ENCODE measurements around the gene RBMS2. TPM values are rescaled to one million over a fixed set of nuclear protein-coding genes. Genes with fewer than 3 reads are reported as not detected.

RBMS2 gene
- total RNA-seq, 4 donors from 2014 or later: 14.5 to 88.0 (median 29.1) TPM

- WGBS: 44% methylated on average over 7 of the region's 10 CpGs
- Histone ChIP-seq H3K27me3 (no peaks in the 10 kb centered on the region), H3K9me3 (no peaks in the 10 kb centered on the region), H3K4me3 (no peak overlapping the region), H3K4me1 (peaks cover 3% of the 10 kb centered on the region), H3K27ac (peak overlapping the region; percentile 41), H3K36me3 (peaks cover 91% of the 10 kb centered on the region)
- no peak for DNase-seq (ENCODE audit: low spot score in 2 of 2)
- TF ChIP-seq POLR2A (IDR thresholded peaks at IDR 0.05) (no peak), CTCF (IDR thresholded peaks at IDR 0.05) (no peak), POLR2AphosphoS5 (IDR thresholded peaks at IDR 0.05) (no peak), EP300 (IDR thresholded peaks at IDR 0.05) (no peak)
Observed at GRCh38 chr12:56599797-56600196, 78.2 kb downstream of the RBMS2 start.

GRCh38 chr12:56600753-56601152 is 79.1 kb downstream of the RBMS2 start:
- WGBS: 53% methylated on average over 5 of the region's 6 CpGs
- Histone ChIP-seq H3K4me3 (no peak overlapping the region), H3K4me1 (peaks cover 3% of the 10 kb centered on the region), H3K27me3 (no peaks in the 10 kb centered on the region), H3K36me3 (peaks cover 97% of the 10 kb centered on the region), H3K9me3 (no peaks in the 10 kb centered on the region), H3K27ac (no peak overlapping the region)
- TF ChIP-seq CTCF (IDR thresholded peaks at IDR 0.05): no peak
- no peak for TF ChIP-seq POLR2A (IDR thresholded peaks at IDR 0.05)
- no peak for TF ChIP-seq POLR2AphosphoS5 (IDR thresholded peaks at IDR 0.05)
- no peak for TF ChIP-seq EP300 (IDR thresholded peaks at IDR 0.05)
- no peak for DNase-seq (ENCODE audit: low spot score in 2 of 2)

- Histone ChIP-seq H3K27ac (peak overlapping the region; percentile 43), H3K4me1 (peaks cover 3% of the 10 kb centered on the region), H3K4me3 (no peak overlapping the region), H3K36me3 (peaks cover 98% of the 10 kb centered on the region), H3K27me3 (no peaks in the 10 kb centered on the region), H3K9me3 (no peaks in the 10 kb centered on the region)
- 67% methylated on average over 1 of the region's 3 CpGs for WGBS
- DNase-seq (ENCODE audit: low spot score in 2 of 2): no peak
- TF ChIP-seq EP300 (IDR thresholded peaks at IDR 0.05): no peak
- no peak for TF ChIP-seq POLR2AphosphoS5 (IDR thresholded peaks at IDR 0.05)
- no peak for TF ChIP-seq POLR2A (IDR thresholded peaks at IDR 0.05)
- no peak for TF ChIP-seq CTCF (IDR thresholded peaks at IDR 0.05)
Observed at GRCh38 chr12:56601503-56601902, 79.9 kb downstream of the RBMS2 start.

- WGBS: 77% methylated on average over 3 of the region's 3 CpGs
- peak overlapping the region; percentile 43 for H3K27ac ChIP-seq
- DNase-seq (ENCODE audit: low spot score in 2 of 2): no peak
- H3K36me3 ChIP-seq: peaks cover 98% of the 10 kb centered on the region
- H3K4me1 ChIP-seq: peaks cover 3% of the 10 kb centered on the region
- H3K27me3 ChIP-seq: no peaks in the 10 kb centered on the region
- H3K4me3 ChIP-seq: no peak overlapping the region
- H3K9me3 ChIP-seq: no peaks in the 10 kb centered on the region
- TF ChIP-seq EP300 (IDR thresholded peaks at IDR 0.05): no peak
- TF ChIP-seq POLR2AphosphoS5 (IDR thresholded peaks at IDR 0.05): no peak
- TF ChIP-seq CTCF (IDR thresholded peaks at IDR 0.05): no peak
- TF ChIP-seq POLR2A (IDR thresholded peaks at IDR 0.05): no peak
Observed at GRCh38 chr12:56602239-56602638, 80.6 kb downstream of the RBMS2 start.

GRCh38 chr12:56604355-56604754 is 82.7 kb downstream of the RBMS2 start:
- no peak overlapping the region for H3K27ac ChIP-seq
- H3K27me3 ChIP-seq: no peaks in the 10 kb centered on the region
- no peaks in the 10 kb centered on the region for H3K9me3 ChIP-seq
- H3K36me3 ChIP-seq: peaks cover 100% of the 10 kb centered on the region
- TF ChIP-seq POLR2A (IDR thresholded peaks at IDR 0.05) (no peak), POLR2AphosphoS5 (IDR thresholded peaks at IDR 0.05) (no peak), EP300 (IDR thresholded peaks at IDR 0.05) (no peak), CTCF (IDR thresholded peaks at IDR 0.05) (no peak)
- peaks cover 3% of the 10 kb centered on the region for H3K4me1 ChIP-seq
- DNase-seq (ENCODE audit: low spot score in 2 of 2): no peak
- no peak overlapping the region for H3K4me3 ChIP-seq
- WGBS: 96% methylated on average over 3 of the region's 3 CpGs
